Gastroesophageal sphincter (tissue), 4 donors: ENCODE data around the gene SDF2. TPM values are rescaled to one million over a fixed set of nuclear protein-coding genes. Genes with fewer than 3 reads are reported as not detected.

Experiments
- ATAC-seq: fragments of 150-250 bp; one replicate; pipeline ENCODE4 v1.9.1; 2016; ENCODE audit warnings: mild to moderate bottlenecking, moderate library complexity
- H3K27ac ChIP-seq, 4 donors: fragments of 200-600 bp; sonication (generic) in 3 of 4; 1 replicate in 3 of 4; 2 replicates in 1 of 4; pipeline ENCODE4 v1.5.1; 2016 to 2019
- H3K27me3 ChIP-seq: fragments of 200-600 bp; sonication (generic); one replicate; pipeline ENCODE4 v1.5.1; 2019
- H3K36me3 ChIP-seq, 2 donors: fragments of 200-600 bp; sonication (generic); one replicate each; pipeline ENCODE4 v1.5.1; 2019; ENCODE audit warnings: control low read depth in 1 of 2
- H3K4me1 ChIP-seq, 3 donors: fragments of 200-600 bp; sonication (generic); 1 replicate in 2 of 3; 2 replicates in 1 of 3; pipeline ENCODE4 v1.5.1; 2016 to 2019; ENCODE audit warnings: control low read depth in 2 of 3
- H3K4me3 ChIP-seq, 2 donors: fragments of 200-600 bp; sonication (generic); one replicate each; pipeline ENCODE4 v1.5.1; 2019; ENCODE audit warnings: mild to moderate bottlenecking in 1 of 2, moderate library complexity in 1 of 2
- H3K9me3 ChIP-seq, 3 donors: fragments of 200-600 bp; sonication (generic); one replicate each; pipeline ENCODE4 v1.5.1; 2017 to 2019; ENCODE audit warnings: control low read depth in 2 of 3
- CTCF ChIP-seq, 4 experiments: fragments of 200-600 bp in 2 of 4; fragments of 450-650 bp in 2 of 4; sonication (generic) in 1 of 4; IDR thresholded peaks; one replicate each; pipeline ENCODE4 v1.5.1; 2017 to 2019; ENCODE audit warnings: antibody characterized with exemption in 4 of 4, mild to moderate bottlenecking in 2 of 4, moderate library complexity in 2 of 4
- EP300 ChIP-seq: sonication (generic); formaldehyde crosslinking; IDR thresholded peaks from one replicate; pipeline ENCODE4 v1.6.1; 2017; ENCODE audit warnings: antibody characterized with exemption, mild to moderate bottlenecking
- POLR2A ChIP-seq, 2 donors: fragments of 450-650 bp; IDR thresholded peaks; one replicate each; pipeline ENCODE4 v1.6.1; 2017; ENCODE audit warnings: antibody characterized with exemption in 2 of 2, mild to moderate bottlenecking in 2 of 2, moderate library complexity in 1 of 2
- POLR2AphosphoS5 ChIP-seq: sonication (generic); formaldehyde crosslinking; IDR thresholded peaks from one replicate; pipeline ENCODE4 v1.6.1; 2017; ENCODE audit warnings: antibody characterized with exemption
- WGBS, 2 donors: methylation state at CpG; one replicate each; pipeline ENCODE4 v1.1.5; 2018; ENCODE audit warnings: low coverage in 1 of 2; 5-methylcytosine and 5-hydroxymethylcytosine counted together
- total RNA-seq, 4 donors: library from RNA; depleted of rRNA; stranded (reverse); fragments of >200 nt; gene quantifications; one replicate each; pipeline ENCODE4 v1.1.0, GENCODE V29; 2016

Gene SDF2
- total RNA-seq, 4 donors from 2014 or later = 29.5 to 43.2 (median 36.1) TPM

GRCh38 chr17:28657756-28658155 lies 4.0 kb downstream of the SDF2 start:
- 79 to 87% methylated on average over 4 to 5 of the region's 5 CpGs for WGBS, 2 donors
- Histone ChIP-seq H3K4me1 (peaks cover 0 to 22% (median 8%) of the 10 kb centered on the region in 3 donors), H3K27me3 (no peaks in the 10 kb centered on the region), H3K36me3 (peaks cover 0 to 63% of the 10 kb centered on the region in 2 donors), H3K4me3 (no peak overlapping the region), H3K27ac (no peak overlapping the region), H3K9me3 (no peaks in the 10 kb centered on the region)
- TF ChIP-seq CTCF (IDR thresholded peaks at IDR 0.05) (no peak), EP300 (no peak), POLR2A (IDR thresholded peaks at IDR 0.05) (no peak), POLR2AphosphoS5 (no peak)
- ATAC-seq = no peak

GRCh38 chr17:28655160-28655559 lies 6.5 kb downstream of the SDF2 start:
- TF ChIP-seq POLR2AphosphoS5 (no peak), EP300 (no peak)
- Histone ChIP-seq H3K4me1 (peaks cover 0 to 7% (median 0%) of the 10 kb centered on the region in 3 donors), H3K27me3 (no peaks in the 10 kb centered on the region), H3K36me3 (peaks cover 0 to 84% of the 10 kb centered on the region in 2 donors), H3K27ac (no peak overlapping the region), H3K4me3 (no peak overlapping the region), H3K9me3 (no peaks in the 10 kb centered on the region)
- ATAC-seq = no peak
- WGBS, 2 donors = 100% methylated on average over 1 to 4 of the region's 5 CpGs

GRCh38 chr17:28648698-28649097 lies 13.0 kb downstream of the SDF2 start:
- Histone ChIP-seq H3K27me3 (no peaks in the 10 kb centered on the region), H3K27ac (peak overlapping the region in 1 of 4 donors; percentile 4), H3K36me3 (peaks cover 0 to 53% of the 10 kb centered on the region in 2 donors), H3K4me3 (no peak overlapping the region), H3K9me3 (no peaks in the 10 kb centered on the region), H3K4me1 (peaks cover 5 to 27% (median 6%) of the 10 kb centered on the region in 3 donors)
- TF ChIP-seq CTCF (IDR thresholded peaks at IDR 0.05) = no peak
- TF ChIP-seq POLR2AphosphoS5 = no peak
- no peak for TF ChIP-seq POLR2A (IDR thresholded peaks at IDR 0.05)
- no peak for TF ChIP-seq EP300
- WGBS, 2 donors = 69 to 80% methylated on average over 1 to 2 of the region's 2 CpGs
- no peak for ATAC-seq

GRCh38 chr17:28646039-28646754 lies 15.5 kb downstream of the SDF2 start:
- H3K4me1 ChIP-seq = peaks cover 6 to 42% (median 8%) of the 10 kb centered on the region in 3 donors
- H3K4me3 ChIP-seq = peak overlapping the region; percentile 14 to 82
- H3K27me3 ChIP-seq = no peaks in the 10 kb centered on the region
- ATAC-seq = no peak
- TF ChIP-seq POLR2AphosphoS5 (no peak), CTCF (IDR thresholded peaks at IDR 0.05) (no peak), POLR2A (IDR thresholded peaks at IDR 0.05) (no peak), EP300 (no peak)
- H3K9me3 ChIP-seq = no peaks in the 10 kb centered on the region
- peak overlapping the region; percentile 77 to 98 (median 92) for H3K27ac ChIP-seq
- peaks cover 0 to 55% of the 10 kb centered on the region in 2 donors for H3K36me3 ChIP-seq
- 50 to 60% methylated on average over 7 to 12 of the region's 12 CpGs for WGBS, 2 donors

GRCh38 chr17:28645576-28645939 lies 16.1 kb downstream of the SDF2 start:
- no peaks in the 10 kb centered on the region for H3K27me3 ChIP-seq
- WGBS, 2 donors = 18 to 24% methylated on average over 8 of the region's 8 CpGs
- H3K4me3 ChIP-seq = peak overlapping the region; percentile 78 to 82
- H3K27ac ChIP-seq = peak overlapping the region; percentile 71 to 98 (median 92)
- no peaks in the 10 kb centered on the region for H3K9me3 ChIP-seq
- no peak for TF ChIP-seq CTCF (IDR thresholded peaks at IDR 0.05)
- TF ChIP-seq POLR2AphosphoS5 = no peak
- no peak for TF ChIP-seq EP300
- TF ChIP-seq POLR2A (IDR thresholded peaks at IDR 0.05) = no peak
- ATAC-seq = no peak
- peaks cover 6 to 42% (median 8%) of the 10 kb centered on the region in 3 donors for H3K4me1 ChIP-seq
- peaks cover 0 to 55% of the 10 kb centered on the region in 2 donors for H3K36me3 ChIP-seq
